GM19238 (cell line): ENCODE data around the gene GRAMD2B.
"Not testable (repeated sequence)": the region's sequence is repeated elsewhere in the genome, so short reads cannot be mapped to it uniquely, and the experiment has no call there.

Experiments
- DNase-seq: peaks from one replicate; pipeline ENCODE4 v3.0.0; 2011; ENCODE audit warnings: low spot score; ENCODE audit not compliant: insufficient read length

GRAMD2B gene

DNA sequence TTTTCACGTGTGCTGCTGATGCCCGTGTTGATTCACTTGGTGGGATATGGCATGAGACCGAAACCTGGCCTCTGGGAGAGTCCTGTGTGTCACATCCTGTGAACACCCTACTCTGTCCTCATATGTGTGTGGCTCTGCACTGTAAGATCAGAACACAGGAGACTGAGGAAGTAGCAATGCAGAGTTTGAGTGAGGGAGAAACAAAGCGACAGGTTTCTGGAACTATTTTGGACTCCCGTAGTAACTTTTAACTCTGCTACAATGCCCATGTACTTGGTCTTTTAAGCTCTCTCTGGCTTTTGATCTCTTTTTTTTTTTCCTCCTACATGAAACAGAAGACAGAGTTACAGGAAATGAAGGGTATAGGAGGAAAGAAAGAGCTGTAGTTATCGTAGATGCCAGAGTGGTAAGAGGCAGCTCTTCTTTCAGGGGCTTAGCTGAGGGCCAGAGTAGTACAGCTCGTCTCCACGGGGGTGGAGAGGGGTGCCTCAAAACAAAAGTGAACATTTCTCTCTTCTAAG lies 26.6 kb downstream of the GRAMD2B start:
- no peak for DNase-seq

GRCh38 chr5:126450346-126450745 lies 27.1 kb downstream of the GRAMD2B start:
- no peak for DNase-seq

DNA sequence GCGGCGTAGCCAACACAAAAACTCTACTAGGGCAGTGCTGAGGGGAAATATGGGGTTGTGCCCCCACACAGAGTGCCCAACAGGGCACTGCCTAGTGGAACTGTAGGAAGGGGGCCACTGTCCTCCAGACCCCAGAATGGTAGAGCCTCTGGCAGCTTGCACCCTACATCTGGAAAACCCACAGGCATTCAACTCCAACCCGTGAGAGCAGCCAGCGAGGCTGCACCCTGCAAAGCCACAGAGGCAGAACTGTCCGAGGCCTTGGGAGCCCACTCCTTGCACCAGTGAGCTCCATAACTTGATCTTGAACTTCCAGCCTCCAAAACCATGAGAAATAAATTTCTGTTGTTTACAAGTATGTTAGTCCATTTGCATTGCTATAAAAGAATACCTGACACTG lies 27.7 kb downstream of the GRAMD2B start:
- no peak for DNase-seq

DNA sequence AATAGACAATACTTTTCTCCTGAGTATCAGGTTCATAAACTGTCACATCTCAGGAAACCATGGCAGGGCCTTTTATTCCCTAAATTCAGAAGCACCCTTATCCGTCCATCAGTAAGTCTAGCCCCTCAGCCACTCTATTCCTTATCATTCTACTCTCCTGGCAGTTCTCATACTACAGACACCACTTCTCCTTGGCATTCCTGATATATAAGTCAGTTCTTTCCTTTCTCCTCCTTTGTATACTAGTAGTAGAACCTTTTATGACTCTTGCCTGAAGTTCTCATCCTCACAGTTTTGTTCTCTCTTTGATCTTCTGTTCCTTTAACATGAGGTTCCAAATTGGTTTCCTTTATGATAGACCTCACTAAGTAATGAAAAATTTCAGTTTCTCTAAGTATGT lies 29.3 kb downstream of the GRAMD2B start:
- DNase-seq = no peak

DNA sequence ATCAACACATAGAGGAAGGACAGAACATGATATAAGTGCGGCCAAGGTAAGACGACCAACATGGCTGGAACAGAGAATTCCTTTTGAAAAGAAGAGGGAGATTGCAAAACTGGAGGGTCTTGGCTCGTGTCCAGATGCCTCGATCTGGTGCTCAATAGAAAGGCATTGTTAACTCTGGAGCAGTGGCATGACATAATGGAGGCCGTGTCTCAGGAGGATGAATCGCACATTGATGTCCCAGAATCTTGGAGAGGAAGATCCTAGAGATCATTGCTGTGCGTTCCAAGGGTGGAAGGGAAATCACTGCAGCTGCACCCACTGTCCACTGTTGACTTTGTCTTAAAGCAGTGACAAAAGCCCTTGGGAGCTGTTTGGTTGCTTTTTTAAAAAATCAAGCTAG lies 30.9 kb downstream of the GRAMD2B start:
- no peak for DNase-seq

- DNase-seq = no peak
Observed at GRCh38 chr5:126454535-126454934, 31.3 kb downstream of the GRAMD2B start.

- DNase-seq = no peak
Observed at GRCh38 chr5:126455264-126455663, 32.1 kb downstream of the GRAMD2B start.

DNA sequence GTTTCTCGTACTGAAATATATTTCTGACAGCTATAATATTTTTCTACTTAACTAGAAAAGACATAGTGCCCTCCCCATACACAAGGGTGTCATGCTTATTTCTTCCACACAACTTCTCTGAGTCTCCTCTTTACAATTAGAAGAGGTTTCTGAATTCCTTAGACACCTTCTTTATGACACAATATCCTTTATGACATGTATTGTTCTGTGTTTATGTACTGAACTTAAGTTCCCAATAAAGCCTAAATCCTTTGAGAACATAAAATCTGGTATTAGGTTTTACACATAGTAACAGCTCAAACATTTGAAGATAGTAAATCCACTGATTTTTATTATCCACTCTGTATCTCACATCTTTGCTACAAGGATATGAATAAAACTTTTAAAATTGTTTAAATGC lies 32.5 kb downstream of the GRAMD2B start:
- no peak for DNase-seq

GRCh38 chr5:126456217-126456820 lies 33.1 kb downstream of the GRAMD2B start:
- DNase-seq = no peak

- DNase-seq = no peak
Observed at GRCh38 chr5:126460459-126460858, 37.2 kb downstream of the GRAMD2B start.

- no peak for DNase-seq
Observed at GRCh38 chr5:126460977-126461376, 37.8 kb downstream of the GRAMD2B start.

GRCh38 chr5:126461838-126462237 lies 38.6 kb downstream of the GRAMD2B start:
- no peak for DNase-seq

DNA sequence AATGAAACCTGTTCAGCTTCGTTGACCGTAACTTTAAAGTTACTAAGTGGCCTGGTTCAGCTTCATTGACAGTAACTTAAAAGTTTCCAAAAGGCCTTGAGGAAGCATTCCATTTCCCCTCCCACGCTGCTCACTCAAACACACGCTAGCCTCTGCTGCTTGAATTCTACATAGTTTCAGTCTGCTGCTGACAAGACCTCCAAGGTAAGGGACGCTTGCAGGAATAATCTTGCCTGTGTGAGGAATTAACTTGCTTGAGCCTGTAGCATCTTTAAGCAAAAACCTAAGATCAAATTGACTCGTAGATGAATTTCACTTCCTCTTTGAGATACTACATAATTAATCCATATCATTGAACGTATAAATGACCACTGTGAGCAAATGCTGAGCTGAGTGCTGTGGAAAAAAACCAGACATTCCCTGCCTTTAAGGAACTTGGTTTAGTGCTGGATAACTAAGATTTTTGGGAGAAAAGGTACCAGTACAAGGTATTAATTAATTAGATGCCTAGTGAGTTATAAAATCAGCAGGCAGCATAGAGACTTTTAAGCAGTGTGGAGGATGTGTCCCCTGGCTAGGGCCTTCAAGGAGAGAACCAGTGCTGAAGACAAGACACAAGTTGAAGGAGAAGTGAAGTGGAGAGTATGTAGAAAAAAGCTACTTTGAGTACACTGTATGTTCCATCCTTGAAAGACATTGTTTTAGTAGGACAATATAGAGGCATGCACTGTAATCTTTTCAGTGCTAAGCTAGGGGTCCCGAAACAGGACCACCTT lies 39.2 kb downstream of the GRAMD2B start:
- no peak for DNase-seq

DNA sequence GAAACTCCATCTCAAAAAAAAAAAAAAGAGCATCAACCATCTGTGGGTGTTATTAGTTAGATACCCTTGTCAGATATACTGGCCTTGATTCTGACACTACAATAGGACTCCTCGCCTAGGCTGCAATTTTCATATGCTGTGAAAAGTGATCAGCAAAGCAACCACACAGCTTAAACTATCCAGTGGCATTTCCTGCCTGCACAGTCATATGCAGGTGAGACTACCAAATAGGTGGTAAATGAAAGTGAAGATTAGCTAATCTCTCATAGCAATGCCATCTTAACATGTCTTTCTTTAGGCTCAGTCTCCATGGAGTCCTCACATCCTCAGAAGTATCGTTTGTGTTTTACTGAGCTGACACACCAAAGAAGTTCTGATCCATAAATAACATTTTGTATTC lies 40.8 kb downstream of the GRAMD2B start:
- DNase-seq = no peak

DNA sequence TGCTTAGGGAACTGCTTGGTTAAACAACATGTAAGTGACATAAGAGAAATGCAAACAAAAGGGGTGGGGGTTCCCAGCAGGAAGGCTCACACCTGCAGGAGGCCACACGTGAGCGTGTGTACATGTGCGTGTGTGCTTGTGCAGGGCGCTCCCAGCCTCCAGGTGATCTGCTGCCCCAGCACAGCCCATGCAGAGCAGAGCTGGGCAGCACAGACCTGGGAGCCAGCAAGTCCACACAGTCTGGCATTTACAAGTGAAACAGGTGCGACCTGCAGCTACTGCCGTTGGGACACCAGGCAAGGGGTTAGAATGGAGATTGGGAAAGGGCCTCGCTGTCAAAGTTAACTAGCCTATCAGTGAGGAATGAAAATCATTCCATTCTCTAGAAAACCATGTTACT lies 41.8 kb downstream of the GRAMD2B start:
- no peak for DNase-seq

DNA sequence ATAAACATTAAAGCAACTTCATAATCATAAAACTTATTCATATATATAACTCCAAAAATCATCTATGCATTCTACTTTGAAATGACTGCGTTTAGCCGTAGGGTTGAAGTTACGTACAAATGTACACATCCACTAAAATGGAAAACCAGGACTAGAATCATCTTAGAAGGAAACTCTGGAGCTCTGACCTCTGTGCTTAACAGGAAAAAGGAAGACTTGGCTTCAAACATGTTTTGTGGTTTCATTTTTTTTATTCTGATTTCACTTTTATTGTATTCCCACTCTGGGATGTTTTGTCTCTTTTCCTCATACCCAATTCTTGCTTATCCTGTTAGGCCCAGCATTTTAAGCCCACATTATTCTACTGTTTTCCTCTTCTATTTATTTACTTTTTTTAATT lies 44.9 kb downstream of the GRAMD2B start:
- no peak for DNase-seq

DNA sequence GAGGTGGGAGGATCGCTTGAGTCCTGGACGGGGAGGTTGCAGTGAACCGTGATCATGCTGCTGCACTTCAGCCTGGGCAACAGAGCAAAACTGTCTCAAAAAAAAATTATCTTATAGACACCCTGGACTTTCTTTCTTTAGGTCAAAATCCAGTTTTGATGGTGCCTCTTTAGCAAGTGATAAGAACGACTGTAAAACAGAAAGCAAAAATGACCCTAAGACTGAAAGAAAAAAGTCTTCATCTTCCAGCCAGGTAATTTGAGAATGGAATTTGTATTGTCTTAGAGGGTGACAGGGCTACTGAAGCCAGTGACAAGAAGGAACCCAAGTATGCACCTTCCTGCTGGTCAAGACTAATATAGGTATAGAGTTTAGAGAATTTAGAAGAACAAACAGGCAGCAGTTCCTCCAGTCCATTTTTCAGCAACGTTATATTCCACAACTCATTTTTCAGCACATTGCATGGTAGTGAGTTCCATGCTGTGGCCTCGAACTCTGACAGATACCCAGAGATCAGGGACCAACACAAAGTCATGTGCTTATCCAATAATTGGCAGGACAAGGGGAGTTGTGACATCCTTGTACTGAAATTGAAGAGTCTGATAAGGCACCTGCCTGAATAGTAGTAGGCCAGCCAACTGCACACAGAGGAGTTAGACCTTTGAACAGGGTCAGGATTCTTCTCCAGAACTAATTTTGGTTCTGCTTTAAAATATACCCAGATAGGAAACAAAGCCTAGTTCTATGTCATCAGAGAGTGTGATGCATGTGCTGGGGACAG lies 46.5 kb downstream of the GRAMD2B start:
- DNase-seq = no peak

DNA sequence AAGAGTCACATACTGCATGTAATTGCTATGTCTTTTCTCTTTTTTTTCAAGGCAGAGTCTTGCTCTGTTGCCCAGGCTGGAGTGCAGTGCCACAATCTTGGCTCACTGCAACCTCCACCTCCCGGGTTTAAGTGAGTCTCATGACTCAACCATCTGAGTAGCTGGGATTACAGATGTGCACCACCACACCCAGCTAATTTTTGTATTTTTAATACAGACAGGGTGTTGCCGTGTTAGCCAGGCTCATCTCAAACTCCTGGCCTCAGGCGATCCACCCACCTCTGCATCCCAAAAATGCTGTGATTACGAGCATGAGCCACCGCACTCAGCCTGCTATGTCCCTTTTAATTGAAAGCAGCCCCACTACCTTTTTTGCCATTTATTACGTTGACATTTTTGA lies 47.3 kb downstream of the GRAMD2B start:
- not testable (repeated sequence) for DNase-seq

DNA sequence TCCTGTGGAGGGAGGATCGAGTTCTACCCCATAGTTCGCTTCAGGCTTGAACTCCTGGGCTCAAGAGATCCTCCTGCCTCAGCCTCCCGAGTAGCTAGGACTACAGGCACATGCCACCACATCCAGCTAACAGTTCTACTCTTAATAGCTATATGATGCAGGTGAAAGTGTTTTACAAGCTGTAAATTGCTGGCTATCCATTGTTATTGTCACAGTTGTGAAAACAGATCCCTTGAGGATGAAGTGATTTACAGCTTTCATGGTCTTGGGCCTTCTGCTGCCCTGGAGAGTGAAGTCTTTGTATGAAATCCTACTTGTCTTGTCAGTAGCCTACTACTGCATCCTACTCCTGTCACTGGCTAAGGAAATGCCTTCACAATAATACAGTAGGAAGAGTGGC lies 48.0 kb downstream of the GRAMD2B start:
- no peak for DNase-seq

DNA sequence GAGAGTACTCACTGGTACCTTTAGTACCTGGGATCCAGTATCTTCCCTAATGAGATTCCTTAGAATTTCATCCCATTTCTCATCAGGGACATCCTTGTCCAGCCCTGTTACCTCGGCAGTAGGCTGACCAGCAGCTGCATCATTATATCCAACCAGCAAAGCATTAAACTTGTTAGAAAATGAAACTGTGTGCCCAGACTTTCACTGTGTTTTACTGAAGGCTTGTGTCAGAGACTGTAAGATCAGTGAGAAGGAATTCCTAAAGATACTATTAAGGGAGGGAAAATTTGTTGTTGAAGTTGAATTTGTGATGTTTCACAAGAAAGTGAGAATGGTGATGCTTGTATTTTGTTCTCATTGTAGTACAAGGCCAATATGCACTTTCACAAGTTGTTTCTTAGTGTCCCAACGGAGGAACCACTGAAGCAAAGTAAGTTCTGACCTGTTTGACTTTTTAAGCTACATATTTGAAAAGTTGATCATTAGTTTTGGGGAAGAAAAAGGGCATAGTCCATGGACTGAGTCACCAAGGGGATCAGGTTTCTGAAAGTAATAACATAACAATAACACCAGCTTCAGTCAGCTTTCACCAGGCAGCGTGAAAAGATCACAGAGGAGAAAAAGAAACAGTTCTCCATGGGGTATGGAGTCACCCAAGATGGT lies 48.8 kb downstream of the GRAMD2B start:
- no peak for DNase-seq

DNA sequence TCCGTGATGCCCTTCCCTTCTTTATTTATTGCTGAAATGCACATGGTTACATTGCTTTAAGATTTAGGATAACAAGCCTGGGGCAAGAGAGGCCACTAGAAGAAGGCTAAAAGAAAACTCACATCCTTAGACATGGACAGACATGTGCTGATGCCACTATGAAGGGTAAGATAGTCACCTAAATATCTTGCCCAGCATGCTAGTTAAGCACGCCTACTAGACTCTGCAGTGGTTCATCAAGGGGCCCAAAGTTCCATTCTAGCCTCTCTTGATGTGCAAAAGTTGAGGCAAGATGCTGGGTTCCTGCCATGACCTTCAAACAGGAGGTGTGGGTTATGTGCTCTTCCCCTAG lies 49.3 kb downstream of the GRAMD2B start:
- DNase-seq = no peak
